Bronchial epithelial cell (primary cell): ENCODE data around the gene DPPA4. TPM values are rescaled to one million over a fixed set of nuclear protein-coding genes. Genes with fewer than 3 reads are reported as not detected.

Source experiments
- DNase-seq: peaks from one replicate; pipeline ENCODE4 v3.0.0-alpha.2; 2010; ENCODE audit warnings: low read depth
- FAIRE-seq: peaks from 2 replicates; lab custom pipeline; 2011; peaks lifted over from hg19 to GRCh38; lab: Jason Lieb, UNC
- H3K27me3 ChIP-seq: 2 replicates; pipeline ENCODE4 v1.5.1; 2011; ENCODE audit warnings: low read length; ENCODE audit not compliant: control insufficient read depth, insufficient read depth
- H3K36me3 ChIP-seq: 2 replicates; pipeline ENCODE4 v1.5.1; 2011; ENCODE audit warnings: low read length; ENCODE audit not compliant: control insufficient read depth, insufficient read depth
- H3K4me3 ChIP-seq: 2 replicates; pipeline ENCODE4 v1.5.1; 2011; ENCODE audit warnings: mild to moderate bottlenecking, low read depth, low read length, control low read depth
- total RNA-seq: library from RNA; depleted of rRNA; stranded (reverse); fragments of >200 nt; gene quantifications from 2 replicates; pipeline ENCODE4 v1.2.1, GENCODE V29; 2014
- TF ChIP-seq, protein P1 (sequence below): IDR thresholded peaks from 2 replicates; pipeline ENCODE4 v1.5.1; 2011; ENCODE audit warnings: mild to moderate bottlenecking, moderate library complexity, low read length, control low read depth, inconsistent platforms; ENCODE audit not compliant: insufficient read depth, severe bottlenecking

DPPA4 gene
- total RNA-seq, 1 donor from 2014 or later, result not detected

DNA sequence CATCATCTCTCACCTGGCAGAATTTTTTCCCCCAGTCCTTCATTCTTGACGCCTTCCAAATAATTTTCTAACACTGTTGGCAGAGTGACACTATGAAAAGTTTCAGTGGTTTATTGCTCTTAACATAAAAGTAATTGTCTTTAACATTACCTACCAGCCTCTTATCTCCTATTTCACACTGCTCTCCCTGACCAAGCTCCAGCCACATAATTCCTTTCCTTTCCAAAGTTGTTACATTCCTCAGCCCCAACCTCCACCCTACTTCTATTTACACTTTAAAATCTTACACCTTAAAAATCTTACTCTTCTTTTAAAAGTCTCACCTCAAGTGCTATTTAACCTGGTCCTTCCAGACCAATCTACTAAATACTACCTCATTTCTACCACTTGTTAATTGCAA lies 2.8 kb downstream of the DPPA4 start:
- TF ChIP-seq, protein P1, sequence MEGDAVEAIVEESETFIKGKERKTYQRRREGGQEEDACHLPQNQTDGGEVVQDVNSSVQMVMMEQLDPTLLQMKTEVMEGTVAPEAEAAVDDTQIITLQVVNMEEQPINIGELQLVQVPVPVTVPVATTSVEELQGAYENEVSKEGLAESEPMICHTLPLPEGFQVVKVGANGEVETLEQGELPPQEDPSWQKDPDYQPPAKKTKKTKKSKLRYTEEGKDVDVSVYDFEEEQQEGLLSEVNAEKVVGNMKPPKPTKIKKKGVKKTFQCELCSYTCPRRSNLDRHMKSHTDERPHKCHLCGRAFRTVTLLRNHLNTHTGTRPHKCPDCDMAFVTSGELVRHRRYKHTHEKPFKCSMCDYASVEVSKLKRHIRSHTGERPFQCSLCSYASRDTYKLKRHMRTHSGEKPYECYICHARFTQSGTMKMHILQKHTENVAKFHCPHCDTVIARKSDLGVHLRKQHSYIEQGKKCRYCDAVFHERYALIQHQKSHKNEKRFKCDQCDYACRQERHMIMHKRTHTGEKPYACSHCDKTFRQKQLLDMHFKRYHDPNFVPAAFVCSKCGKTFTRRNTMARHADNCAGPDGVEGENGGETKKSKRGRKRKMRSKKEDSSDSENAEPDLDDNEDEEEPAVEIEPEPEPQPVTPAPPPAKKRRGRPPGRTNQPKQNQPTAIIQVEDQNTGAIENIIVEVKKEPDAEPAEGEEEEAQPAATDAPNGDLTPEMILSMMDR, result no peak
- no peaks in the 10 kb centered on the region for H3K36me3 ChIP-seq
- no peak overlapping the region for H3K4me3 ChIP-seq
- H3K27me3 ChIP-seq, result no peaks in the 10 kb centered on the region
- no peak for FAIRE-seq
- no peak for DNase-seq

DNA sequence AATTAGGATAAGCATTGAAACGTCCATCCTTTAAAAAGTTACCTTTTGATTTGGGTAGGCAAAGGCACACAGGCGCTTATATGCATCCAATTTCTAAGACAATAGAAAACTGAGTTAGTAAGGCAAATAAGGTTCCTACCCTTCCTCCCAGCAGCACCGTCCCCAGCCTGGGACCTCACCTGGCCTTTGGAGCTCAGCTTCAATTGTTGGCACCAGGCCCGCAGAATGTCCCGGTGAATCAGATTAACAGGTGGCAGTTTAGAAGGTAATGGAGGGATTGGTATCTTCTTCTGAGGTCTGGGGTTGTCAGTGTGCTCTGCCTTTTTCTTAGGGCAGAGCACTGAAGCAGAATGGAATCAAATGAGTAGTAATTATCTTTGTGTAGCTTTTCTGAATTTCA lies 5.7 kb downstream of the DPPA4 start:
- H3K27me3 ChIP-seq, result no peaks in the 10 kb centered on the region
- TF ChIP-seq, protein P1, result no peak
- H3K36me3 ChIP-seq, result no peaks in the 10 kb centered on the region
- H3K4me3 ChIP-seq, result no peak overlapping the region
- DNase-seq (no peak), FAIRE-seq (no peak)

DNA sequence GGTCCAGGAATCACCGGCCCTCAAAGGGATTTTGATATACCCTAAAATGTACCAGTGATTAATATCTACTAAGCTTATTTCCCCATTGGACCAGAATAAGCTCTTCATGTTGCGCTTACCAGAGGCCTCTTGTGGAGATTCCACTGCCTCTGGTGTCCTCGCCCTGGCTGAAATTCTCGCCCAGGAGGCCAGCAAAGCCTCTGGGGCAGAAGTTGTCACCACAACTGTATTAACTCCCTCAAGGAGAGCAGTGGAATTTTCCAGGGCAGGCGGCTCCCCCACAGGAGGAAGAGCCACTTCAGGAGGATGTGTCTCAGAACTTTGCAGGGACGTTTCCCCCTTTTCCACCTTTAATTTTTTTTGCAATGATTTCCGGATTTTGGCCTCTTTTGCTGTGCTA lies 6.9 kb downstream of the DPPA4 start:
- no peak for FAIRE-seq
- Histone ChIP-seq H3K36me3 (no peaks in the 10 kb centered on the region), H3K4me3 (no peak overlapping the region), H3K27me3 (no peaks in the 10 kb centered on the region)
- no peak for DNase-seq
- TF ChIP-seq, protein P1, result no peak

DNA sequence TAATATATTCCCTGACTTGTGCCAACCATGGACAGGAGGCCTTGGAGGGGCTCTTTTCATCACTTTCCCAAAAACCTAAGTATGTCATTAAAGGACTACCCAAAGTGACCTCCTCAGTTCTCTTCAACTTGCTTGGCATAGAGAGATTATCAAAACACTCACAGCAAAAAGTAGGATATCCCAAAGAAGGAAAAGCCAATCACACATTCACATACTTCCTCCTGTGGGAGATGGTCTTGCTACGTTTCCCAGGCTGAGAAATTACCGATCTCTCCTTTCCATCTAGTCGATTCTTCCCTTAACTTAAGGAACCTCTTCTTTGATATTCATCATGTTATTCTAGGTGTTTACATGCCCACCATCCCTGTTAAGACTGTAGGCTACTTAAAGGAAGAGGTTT lies 9.1 kb downstream of the DPPA4 start:
- DNase-seq (no peak), FAIRE-seq (no peak)
- TF ChIP-seq, protein P1, result no peak
- Histone ChIP-seq H3K36me3 (no peaks in the 10 kb centered on the region), H3K27me3 (no peaks in the 10 kb centered on the region), H3K4me3 (no peak overlapping the region)

DNA sequence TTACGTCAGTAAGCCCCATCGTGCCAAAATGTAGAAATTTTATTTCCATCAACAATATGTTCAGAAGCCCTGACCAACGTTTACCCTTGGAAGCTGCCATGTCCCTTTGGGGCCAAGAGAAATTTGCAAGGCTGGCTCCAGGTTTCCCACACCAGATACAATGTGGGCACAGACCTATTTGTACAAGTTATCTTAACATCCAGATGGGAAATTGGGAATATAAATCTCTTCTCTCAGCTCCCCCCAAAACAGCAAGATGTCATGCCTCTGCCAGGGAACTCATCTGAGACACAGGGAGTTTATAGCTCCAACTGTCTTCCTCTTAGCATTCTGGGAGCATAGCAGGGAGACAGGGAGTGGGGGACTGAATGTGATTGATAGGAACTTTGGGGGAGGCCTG lies 11.7 kb downstream of the DPPA4 start:
- Histone ChIP-seq H3K4me3 (no peak overlapping the region), H3K27me3 (no peaks in the 10 kb centered on the region), H3K36me3 (no peaks in the 10 kb centered on the region)
- TF ChIP-seq, protein P1, result no peak
- FAIRE-seq (no peak), DNase-seq (no peak)

DNA sequence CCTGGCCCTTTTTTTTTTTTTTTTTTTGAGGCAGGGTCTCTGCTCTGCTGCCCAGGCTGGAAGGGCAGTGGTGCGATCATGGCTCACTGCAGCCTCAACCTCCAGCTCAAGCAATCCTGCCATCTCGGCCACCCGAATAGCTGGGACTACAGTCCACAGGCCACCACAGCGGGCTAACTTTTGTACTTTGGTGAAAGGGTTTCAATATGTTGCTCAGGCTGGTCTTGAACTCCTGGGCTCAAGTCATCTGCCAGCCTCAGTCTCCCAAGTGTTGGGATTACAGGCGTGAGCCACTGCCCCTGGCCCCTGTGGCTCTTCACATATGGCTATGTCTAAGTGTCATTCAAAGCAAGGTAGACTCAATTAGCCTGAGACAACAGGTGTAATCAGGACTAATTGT lies 12.2 kb downstream of the DPPA4 start:
- no peaks in the 10 kb centered on the region for H3K27me3 ChIP-seq
- no peak for FAIRE-seq
- no peaks in the 10 kb centered on the region for H3K36me3 ChIP-seq
- TF ChIP-seq, protein P1, result no peak
- DNase-seq, result no peak
- no peak overlapping the region for H3K4me3 ChIP-seq
